Raji (cell line): ENCODE results near the gene ANAPC15.
"Not testable (repeated sequence)": the region's sequence is repeated elsewhere in the genome, so short reads cannot be mapped to it uniquely, and the experiment has no call there.

Experiments
- POLR2A ChIP-seq: IDR thresholded peaks from 2 replicates; pipeline ENCODE4 v1.6.1; 2011; ENCODE audit warnings: low read depth, low read length, control low read depth; ENCODE audit not compliant: insufficient read depth

ANAPC15 gene

GRCh38 chr11:72112143-72112977, at the start of gene ANAPC15:
Gene ANAPC15, minus strand, starts transcription at chr11:72112695. Its CDS starts 1,419 bp downstream, at chr11:72111276.
- TF ChIP-seq POLR2A = peak; percentile 100

GRCh38 chr11:72160319-72160718, 47.8 kb upstream of the ANAPC15 start:
- no peak for TF ChIP-seq POLR2A

DNA sequence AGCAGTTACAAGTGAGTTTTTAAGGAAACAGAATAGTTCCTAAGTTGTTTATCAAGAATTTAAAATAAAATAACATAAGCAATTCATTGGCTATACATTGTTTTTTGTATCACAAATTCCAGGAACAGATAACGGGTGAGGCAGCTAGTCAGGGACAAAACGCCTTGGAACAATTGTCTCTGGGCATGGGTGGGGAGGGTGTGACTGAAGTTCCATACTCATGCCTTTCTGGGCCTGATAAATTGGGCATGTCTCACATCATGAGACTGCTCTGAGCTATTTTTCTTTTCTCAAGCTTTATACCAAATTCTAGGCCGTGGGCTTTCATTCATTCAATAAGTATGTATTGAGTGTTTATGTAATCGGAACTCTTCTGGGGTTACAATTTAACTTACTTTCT, 44.6 kb upstream of the ANAPC15 start:
- TF ChIP-seq POLR2A = no peak

DNA sequence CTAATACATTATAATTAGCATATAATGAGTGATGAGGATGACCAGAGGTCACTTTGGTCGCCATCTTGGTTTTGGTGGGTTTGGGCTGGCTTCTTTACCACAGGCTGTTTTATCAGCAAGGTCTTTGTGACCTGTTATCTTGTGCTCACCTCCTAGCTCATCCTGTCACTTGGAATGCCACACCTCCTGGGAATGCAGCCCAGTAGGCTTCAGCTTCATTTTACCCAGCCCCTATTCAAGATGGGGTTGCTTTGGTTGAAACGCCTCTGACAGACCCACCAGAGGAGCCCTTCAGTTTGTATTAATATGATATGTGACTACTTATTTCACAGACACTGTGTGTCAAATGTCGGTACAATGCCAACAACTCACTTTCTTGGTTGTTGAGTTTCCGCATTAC, 43.3 kb upstream of the ANAPC15 start:
- no peak for TF ChIP-seq POLR2A

- no peak for TF ChIP-seq POLR2A
Measured at GRCh38 chr11:72154816-72155215, 42.3 kb upstream of the ANAPC15 start.

DNA sequence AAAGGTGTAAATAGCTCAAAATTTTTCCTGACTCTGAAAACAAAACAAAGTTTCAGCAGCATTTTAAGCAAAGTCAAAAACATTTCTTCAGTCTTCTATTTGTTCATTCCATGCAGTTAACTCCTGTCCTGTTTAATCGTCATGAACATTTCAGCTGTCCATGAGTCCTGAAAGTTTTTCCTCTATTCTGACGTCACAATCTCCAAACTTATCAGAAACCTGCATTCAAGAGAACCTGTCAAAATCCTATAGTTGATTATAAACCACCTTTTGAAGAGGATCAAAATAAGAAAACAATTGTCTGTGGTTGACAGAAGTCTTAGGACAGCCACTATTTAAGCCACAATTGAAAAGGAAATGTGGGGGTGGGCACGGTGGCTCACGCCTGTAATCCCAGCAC, 38.4 kb upstream of the ANAPC15 start:
- no peak for TF ChIP-seq POLR2A

- TF ChIP-seq POLR2A = no peak
Measured at GRCh38 chr11:72146625-72147024, 34.1 kb upstream of the ANAPC15 start.

- TF ChIP-seq POLR2A = no peak
Measured at GRCh38 chr11:72144807-72145565, 32.5 kb upstream of the ANAPC15 start.

- TF ChIP-seq POLR2A = no peak
Measured at GRCh38 chr11:72141066-72141465, 28.6 kb upstream of the ANAPC15 start.

- no peak for TF ChIP-seq POLR2A
Measured at GRCh38 chr11:72140661-72141060, 28.2 kb upstream of the ANAPC15 start.

DNA sequence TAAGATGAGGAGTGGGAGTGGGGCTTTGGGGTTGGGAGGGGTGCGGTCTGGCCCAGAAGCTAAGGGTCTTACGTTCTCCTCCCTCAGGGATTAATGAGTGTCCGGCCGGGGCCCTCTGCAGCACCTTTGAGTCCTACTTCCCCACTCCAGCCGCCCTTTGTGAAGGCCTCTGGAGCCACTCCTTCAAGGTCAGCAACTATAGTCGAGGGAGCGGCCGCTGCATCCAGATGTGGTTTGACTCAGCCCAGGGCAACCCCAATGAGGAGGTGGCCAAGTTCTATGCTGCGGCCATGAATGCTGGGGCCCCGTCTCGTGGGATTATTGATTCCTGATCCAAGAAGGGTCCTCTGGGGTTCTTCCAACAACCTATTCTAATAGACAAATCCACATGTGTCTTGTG, 27.0 kb upstream of the ANAPC15 start:
- TF ChIP-seq POLR2A = no peak

DNA sequence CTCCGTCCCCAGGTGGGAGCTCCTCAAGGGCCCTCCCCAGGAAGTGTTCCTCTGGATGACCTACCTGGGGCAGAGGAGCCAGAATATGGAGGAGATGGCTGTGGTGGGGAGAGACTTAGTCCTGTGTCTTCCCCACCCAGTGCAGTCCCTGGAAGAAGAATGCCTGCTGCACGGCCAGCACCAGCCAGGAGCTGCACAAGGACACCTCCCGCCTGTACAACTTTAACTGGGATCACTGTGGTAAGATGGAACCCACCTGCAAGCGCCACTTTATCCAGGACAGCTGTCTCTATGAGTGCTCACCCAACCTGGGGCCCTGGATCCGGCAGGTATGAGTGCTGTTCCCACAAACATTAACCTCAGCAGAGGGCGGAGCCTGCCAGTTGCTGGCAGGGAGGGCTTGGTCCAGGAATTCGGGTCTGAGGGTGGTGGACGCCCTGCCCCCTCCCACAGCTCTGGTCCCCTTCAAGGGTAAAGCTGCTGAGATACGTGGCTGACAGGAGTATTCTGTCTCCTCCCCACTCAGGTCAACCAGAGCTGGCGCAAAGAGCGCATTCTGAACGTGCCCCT, 26.4 kb upstream of the ANAPC15 start:
- TF ChIP-seq POLR2A = no peak

GRCh38 chr11:72136684-72137262, 24.3 kb upstream of the ANAPC15 start:
- no peak for TF ChIP-seq POLR2A

DNA sequence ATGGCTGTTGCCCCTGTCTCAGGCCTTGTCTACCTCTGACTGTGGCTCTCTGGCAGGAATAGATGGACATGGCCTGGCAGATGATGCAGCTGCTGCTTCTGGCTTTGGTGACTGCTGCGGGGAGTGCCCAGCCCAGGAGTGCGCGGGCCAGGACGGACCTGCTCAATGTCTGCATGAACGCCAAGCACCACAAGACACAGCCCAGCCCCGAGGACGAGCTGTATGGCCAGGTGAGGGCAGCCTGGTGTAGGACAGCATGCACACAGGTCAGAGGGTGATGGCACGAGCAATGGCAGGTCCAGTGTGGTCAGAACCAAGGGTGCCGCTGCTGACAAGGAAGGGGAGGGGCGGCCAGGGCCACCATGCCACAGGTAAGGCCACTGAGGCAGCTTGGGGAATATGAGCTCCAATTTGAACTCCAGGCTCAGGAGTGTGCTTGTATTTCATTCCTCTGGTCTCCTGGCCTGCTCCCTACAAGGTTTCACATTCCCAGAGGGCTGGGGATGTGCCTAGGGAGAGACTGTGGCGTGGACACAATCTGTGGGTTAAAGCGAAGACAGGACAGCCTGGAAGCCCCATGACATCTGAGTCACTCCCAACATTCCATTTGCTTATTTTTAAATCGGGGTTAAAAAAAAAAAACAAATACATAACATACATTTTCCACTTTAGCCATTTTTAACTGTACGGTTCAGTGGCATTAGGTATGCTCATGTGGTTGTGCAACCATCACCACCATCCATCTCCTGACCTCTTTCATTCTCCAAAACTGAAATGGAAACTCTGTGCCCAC, 23.6 kb upstream of the ANAPC15 start:
- TF ChIP-seq POLR2A = no peak

GRCh38 chr11:72135473-72135872, 23.0 kb upstream of the ANAPC15 start, which contains the start of gene FOLR3:
Gene FOLR3, plus strand, starts transcription at chr11:72135725. Its CDS starts 228 bp downstream, at chr11:72135953.
- TF ChIP-seq POLR2A = not testable (repeated sequence)
